PC-9 (cell line): Measurements from ENCODE around the gene ZNF784.

Source experiments
- EZH2 ChIP-seq: fragments of 200-600 bp; sonication (generic); IDR thresholded peaks from 2 replicates; pipeline ENCODE4 v1.8.0; 2017; ENCODE audit warnings: antibody characterized with exemption, low read depth
- TF ChIP-seq, protein P1 (sequence below): fragments of 200-600 bp; sonication (generic); conservative IDR thresholded peaks from 2 replicates; pipeline ENCODE4 v1.6.1; 2017; ENCODE audit warnings: mixed run types, antibody characterized with exemption, mild to moderate bottlenecking, moderate library complexity

DNA sequence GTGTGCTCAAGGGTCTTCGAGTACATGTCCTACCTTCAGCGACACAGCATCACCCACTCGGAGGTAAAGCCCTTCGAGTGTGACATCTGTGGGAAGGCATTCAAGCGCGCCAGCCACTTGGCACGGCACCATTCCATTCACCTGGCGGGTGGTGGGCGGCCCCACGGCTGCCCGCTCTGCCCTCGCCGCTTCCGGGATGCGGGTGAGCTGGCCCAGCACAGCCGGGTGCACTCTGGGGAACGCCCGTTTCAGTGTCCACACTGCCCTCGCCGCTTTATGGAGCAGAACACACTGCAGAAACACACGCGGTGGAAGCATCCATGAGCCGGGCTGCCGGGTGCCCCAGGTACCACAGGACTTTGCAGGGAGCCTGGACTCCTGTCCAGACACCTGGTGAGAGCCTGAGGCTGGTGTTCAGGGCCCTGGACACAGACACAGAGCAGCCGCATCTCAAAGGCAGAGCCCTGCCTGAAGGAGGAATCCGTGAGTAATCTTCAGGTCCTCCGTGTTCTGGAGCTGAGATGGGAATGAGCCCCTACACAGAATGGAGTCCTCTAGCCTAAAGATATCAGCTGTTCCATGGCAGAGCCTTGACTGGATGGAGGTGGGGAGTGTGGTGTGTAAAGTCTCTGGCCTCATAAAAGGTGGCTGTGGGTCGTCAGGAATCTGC, 20.6 kb upstream of the ZNF784 start:
- TF ChIP-seq, protein P1, sequence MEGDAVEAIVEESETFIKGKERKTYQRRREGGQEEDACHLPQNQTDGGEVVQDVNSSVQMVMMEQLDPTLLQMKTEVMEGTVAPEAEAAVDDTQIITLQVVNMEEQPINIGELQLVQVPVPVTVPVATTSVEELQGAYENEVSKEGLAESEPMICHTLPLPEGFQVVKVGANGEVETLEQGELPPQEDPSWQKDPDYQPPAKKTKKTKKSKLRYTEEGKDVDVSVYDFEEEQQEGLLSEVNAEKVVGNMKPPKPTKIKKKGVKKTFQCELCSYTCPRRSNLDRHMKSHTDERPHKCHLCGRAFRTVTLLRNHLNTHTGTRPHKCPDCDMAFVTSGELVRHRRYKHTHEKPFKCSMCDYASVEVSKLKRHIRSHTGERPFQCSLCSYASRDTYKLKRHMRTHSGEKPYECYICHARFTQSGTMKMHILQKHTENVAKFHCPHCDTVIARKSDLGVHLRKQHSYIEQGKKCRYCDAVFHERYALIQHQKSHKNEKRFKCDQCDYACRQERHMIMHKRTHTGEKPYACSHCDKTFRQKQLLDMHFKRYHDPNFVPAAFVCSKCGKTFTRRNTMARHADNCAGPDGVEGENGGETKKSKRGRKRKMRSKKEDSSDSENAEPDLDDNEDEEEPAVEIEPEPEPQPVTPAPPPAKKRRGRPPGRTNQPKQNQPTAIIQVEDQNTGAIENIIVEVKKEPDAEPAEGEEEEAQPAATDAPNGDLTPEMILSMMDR, result no peak
- TF ChIP-seq EZH2, result no peak
